GM12872 (cell line): ENCODE results near the gene TADA2B.

ENCODE experiments used
- TF ChIP-seq, protein P1 (sequence below): IDR thresholded peaks from 3 replicates; pipeline ENCODE4 v1.5.1; 2011; ENCODE audit warnings: low read depth, mild to moderate bottlenecking, low read length, moderate library complexity; ENCODE audit not compliant: insufficient read depth

TADA2B gene

GRCh38 chr4:7009564-7009963, 33.6 kb upstream of the TADA2B start:
- TF ChIP-seq, protein P1, sequence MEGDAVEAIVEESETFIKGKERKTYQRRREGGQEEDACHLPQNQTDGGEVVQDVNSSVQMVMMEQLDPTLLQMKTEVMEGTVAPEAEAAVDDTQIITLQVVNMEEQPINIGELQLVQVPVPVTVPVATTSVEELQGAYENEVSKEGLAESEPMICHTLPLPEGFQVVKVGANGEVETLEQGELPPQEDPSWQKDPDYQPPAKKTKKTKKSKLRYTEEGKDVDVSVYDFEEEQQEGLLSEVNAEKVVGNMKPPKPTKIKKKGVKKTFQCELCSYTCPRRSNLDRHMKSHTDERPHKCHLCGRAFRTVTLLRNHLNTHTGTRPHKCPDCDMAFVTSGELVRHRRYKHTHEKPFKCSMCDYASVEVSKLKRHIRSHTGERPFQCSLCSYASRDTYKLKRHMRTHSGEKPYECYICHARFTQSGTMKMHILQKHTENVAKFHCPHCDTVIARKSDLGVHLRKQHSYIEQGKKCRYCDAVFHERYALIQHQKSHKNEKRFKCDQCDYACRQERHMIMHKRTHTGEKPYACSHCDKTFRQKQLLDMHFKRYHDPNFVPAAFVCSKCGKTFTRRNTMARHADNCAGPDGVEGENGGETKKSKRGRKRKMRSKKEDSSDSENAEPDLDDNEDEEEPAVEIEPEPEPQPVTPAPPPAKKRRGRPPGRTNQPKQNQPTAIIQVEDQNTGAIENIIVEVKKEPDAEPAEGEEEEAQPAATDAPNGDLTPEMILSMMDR = no peak

- TF ChIP-seq, protein P1 = no peak
These were observed 30.0 kb upstream of the TADA2B start for GRCh38 chr4:7013175-7013574.

DNA sequence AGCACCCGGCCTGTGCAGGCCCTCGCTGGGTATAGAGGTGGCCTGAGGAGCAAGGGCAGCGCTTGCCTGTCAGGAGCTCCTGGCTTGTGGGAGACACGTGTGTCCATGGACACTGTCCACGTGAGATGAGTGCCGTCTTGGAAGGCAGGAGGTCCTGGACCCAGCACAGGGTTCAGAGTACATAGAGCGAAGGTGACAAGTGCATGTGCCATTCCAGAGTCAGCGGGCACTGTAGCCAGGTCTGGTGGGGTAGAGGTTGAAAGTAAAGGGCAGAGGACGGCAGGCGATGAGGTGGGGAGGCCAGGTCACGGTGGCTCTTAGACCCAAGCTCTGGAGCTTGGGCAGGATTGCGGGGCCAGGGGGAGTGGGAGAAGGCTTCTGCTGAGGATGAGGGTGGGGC, 28.4 kb upstream of the TADA2B start:
- TF ChIP-seq, protein P1 = no peak

- TF ChIP-seq, protein P1 = no peak
These were observed 27.7 kb upstream of the TADA2B start for GRCh38 chr4:7015383-7016035.

DNA sequence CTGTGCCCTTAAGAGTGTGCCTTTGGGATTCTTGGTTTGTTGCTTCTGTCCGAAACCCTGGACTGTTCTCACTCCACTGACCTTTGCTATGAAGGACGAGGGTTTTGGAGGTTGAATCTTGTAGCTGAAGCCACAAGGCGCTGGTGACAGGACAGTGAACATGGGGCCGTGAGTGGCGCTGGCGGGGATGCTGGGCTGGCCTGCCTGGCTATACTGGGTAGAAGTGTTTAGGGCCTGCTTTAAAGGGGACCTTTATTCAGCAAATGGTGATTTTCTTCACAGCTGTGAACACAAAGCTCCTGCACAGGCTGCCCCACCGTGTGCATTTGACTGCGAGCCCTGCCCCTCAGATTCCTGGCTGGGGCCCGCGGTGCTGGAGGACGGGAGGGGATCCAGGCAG, 27.1 kb upstream of the TADA2B start:
- TF ChIP-seq, protein P1 = no peak

DNA sequence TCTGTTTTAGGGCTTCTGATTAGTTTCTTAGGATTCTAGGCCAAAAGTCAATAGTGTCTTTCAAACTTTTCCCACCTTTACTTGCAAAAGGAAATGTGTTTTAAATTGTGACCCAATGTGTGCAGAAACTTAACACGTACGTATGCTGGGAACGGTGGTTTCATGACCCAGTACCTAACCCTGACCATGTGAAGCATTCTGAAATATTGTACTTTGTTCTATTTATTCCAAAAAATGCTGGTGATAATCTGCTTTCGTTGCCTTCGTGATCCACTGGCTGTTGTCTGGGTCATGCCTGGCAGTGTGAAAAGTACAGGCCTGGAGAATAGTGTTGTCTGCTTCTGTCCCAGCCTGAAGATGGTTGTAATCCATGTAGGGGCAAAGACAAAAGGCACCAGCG, 26.7 kb upstream of the TADA2B start:
- TF ChIP-seq, protein P1 = no peak

GRCh38 chr4:7017446-7018048, 25.6 kb upstream of the TADA2B start:
- TF ChIP-seq, protein P1 = no peak
